NK-92 treated with Interleukin-12 subunit alpha and Interleukin-12 subunit beta, amount 100 ng/mL, for 24 hours (cell line): ENCODE data around the gene FILIP1L.

Experiments used
- DNase-seq: peaks from one replicate; lab custom pipeline; 2025; lab: John Stamatoyannopoulos, UW

Gene FILIP1L

GRCh38 chr3:100009276-100010086, 104.8 kb downstream of the FILIP1L start:
- no peak for DNase-seq

DNA sequence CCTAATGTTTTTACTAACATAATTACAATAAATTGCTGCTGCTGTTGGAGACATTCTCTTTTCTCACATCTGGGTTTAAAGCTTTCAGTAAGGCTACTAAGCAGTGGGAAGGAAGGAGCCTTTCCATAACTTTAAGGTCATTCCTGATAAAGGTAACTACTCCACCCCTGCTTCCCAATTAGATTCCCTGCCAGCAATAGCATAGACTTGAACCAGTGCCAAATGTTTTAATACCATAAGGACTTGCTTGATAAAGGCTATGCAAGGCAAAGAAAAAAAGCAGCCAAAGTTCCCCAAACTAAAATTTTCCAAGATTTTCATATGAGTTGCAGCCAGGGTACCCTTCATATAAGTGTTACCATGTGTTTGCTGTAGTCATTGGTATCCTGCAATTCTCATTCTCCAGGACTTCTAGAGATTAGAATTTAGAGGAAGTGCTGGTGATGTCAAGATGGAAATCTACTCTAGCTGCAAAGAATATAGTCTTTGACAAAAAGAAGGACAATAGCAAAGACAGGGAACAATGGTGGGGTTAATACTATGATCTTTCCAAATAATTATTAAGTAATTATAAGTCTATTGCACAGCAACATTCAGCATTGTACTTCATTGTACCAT, 106.1 kb downstream of the FILIP1L start:
- DNase-seq: no peak

- DNase-seq: no peak
Observed at GRCh38 chr3:100007313-100007712, 107.0 kb downstream of the FILIP1L start.

DNA sequence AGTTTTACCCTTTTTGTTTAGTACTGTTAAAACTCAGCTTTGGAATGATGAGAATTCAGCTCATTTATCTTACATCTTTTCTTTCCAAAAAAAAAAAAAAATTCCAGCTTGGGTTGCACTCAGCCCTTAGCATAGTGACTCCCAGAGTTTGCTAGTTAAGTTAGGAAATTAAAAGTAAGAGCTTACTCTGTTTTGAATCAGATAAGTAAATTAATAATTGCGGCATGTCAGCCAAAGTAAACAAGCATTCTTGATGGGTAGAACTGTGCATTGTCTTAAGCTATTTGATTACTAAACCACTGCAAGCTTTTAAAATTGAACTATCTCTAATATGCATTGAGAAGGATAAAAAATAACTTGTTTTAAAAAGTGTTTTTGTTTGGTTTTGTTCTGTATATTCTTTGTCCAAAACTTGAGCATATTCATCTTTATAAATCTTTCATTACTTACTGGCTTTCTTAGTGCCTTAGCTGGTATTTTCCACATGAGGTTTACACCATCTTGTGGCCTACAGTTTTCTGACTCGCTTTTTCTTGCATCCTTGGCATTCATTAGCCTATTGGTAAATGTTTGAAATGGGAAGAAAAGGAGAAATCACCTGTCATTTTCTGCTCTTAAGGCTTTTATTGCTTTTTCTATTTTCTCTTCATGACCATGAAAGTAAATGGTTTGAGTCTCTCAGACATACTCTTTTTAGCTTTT, 107.6 kb downstream of the FILIP1L start:
- no peak for DNase-seq

- DNase-seq: no peak
Observed at GRCh38 chr3:100005665-100006393, 108.5 kb downstream of the FILIP1L start.

DNA sequence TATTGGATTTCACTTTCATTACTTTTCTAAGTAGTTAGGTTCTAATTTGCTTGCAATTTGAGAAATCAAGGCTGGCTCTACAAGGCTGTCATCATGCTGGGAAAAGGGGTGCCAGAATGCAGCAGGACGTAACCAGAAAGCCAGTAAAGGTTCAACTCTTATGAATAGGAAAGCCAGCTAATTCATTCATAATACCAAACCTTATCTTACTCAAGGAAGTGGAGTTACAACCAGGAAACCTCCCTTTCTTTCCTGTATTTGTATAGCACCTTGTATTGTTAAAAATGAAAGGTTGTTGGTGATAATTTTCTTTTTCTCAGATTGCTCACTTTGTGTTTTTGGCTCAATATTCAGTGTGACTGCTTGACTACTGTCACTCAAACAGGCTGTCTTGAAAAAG, 109.4 kb downstream of the FILIP1L start:
- no peak for DNase-seq

GRCh38 chr3:100003609-100004503, 110.4 kb downstream of the FILIP1L start:
- DNase-seq: no peak

DNA sequence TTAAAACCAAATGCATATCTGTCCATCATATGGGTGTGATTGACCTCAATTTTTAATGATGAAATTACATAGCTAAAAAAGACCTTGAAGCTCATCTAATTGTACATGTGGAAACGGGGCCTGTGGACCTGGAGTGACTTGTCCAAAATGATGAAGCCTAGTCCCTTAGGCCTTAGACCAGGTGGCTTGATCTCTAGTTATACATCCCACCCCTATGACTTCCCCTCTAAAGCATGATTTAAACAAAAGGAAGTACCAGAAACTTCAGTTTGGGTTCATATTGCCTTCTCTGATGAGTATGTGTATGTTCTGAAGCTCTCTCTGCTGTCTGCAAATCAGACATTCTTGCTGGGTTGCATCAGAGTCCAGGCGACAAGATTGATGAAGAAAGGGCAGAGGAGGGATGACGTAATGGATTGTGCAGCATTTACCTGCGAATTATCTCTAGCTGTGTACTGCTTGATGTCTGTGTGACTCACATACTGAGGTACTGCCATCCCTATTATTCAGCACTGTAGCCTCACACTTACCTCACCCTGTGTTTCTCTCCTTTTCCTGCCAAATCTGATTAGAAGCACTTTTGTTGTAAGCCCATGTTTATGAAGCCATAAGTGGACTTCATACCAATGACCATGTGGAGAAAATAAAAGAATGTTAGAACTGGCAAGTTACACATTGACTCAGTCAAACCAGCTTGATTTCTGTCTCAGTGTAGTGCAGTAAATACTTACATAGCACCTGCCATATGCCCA, 111.5 kb downstream of the FILIP1L start:
- peak; percentile 55 for DNase-seq

DNA sequence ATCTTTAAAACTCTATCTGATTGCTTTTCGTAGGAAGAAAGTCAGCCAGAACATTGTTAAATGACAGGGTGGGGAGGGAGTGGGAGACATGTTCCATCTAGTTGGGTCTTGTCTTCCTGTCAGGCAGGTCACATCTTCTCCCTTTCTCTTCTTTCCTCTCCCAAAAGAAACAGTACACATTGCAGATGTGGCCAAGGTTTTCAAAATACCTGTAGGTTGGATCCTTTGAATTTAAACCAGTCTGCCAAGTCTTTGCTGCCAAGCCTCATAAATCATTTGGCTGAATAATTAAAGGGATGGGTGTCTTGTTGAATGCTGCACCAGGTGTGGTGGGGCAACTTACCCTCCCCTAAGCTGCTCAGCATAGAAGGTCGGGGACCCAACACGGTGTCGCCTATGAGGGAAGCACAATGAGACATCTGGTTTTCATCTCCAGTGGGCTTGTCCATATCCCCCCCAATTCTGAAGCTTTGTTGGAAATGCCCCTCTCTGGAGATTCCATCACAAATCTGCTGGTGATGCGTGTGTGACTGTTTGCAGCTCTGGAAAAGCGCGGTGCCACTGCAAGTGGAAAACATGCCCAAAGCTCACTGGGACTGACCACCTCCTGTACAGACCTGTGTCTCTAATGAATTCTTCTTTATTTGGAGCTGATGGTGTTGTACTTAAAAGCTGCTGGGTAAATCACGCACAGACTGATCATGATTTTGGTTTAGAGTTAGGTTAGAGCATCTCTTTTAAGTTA, 112.6 kb downstream of the FILIP1L start:
- DNase-seq: no peak

DNA sequence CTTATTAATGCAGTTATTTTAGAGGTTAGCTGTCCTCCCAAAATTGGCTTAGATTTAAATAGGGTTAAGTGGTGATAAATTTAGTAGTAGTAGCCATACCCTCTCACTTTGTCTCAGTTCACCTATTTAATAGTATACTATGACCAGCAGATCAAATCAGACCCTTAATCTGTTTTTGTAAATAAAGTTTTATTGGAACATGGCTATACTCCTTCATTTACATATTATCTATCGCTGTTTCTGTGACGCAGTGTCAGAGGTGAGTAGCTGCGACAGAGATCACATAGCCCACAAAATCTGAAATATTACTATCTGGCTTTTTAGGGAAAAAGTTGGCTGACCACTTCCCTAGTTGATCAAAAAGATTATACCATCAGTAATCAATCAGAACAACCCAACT, 113.2 kb downstream of the FILIP1L start:
- DNase-seq: no peak

DNA sequence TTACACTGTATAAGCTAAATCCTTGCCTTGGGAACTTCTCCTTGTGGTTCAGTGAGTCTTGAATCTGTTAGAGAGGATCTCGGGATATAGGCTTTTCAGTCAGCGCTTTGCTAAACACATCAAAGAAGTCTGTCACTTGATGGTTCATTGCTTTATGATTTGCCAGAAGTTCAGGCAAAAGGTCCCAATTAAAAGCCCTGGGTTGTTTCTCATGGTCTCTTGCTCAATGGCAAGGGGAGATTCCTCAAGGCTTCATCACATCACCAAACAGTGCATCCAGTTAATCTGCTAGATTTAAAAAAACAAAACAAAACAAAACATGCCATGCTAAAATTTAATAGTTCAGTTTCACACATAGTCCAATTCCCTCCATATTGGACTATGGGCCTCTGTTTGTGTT, 114.8 kb downstream of the FILIP1L start:
- DNase-seq: no peak

GRCh38 chr3:99997293-99997692, 117.0 kb downstream of the FILIP1L start:
- DNase-seq: no peak

- no peak for DNase-seq
Observed at GRCh38 chr3:99990179-99990578, 124.1 kb downstream of the FILIP1L start.

- no peak for DNase-seq
Observed at GRCh38 chr3:99984668-99985067, 129.6 kb downstream of the FILIP1L start.

GRCh38 chr3:99984139-99984538, 130.2 kb downstream of the FILIP1L start:
- DNase-seq: no peak

GRCh38 chr3:99982650-99983049, 131.7 kb downstream of the FILIP1L start:
- DNase-seq: no peak

DNA sequence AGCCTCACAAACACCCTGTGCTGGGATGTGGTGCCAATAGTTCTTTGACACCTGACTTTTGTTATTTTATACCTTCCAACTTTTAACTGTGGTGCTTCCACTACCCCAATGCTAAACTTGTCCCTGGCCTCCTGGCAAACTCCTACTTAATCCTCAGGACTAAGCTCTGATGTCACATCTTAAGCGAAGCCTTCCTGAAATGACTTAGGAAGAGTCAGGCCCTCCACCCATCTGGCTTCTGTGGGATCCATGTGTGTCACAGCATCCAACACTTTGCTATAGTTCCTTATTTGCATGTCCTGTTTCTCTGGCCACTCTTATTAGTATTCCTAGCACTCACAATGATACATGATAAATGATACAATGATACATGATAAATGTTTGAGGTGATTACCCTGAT, 133.2 kb downstream of the FILIP1L start:
- DNase-seq: no peak

GRCh38 chr3:99980606-99981005, 133.7 kb downstream of the FILIP1L start:
- no peak for DNase-seq

GRCh38 chr3:99978221-99978620, 136.1 kb downstream of the FILIP1L start:
- DNase-seq: no peak

- DNase-seq: no peak
Observed at GRCh38 chr3:99976584-99976983, 137.7 kb downstream of the FILIP1L start.
